ENCODE measurements around the gene RSPH6A. TPM values are rescaled to one million over a fixed set of nuclear protein-coding genes. Genes with fewer than 3 reads are reported as not detected.

The RSPH6A gene
- total RNA-seq, 4 donors from 2014 or later: not detected

- intact Hi-C loops (cut with DNase I; ENCODE audit: low total_unique reads): no loop called here
Measured at GRCh38 chr19:45765702-45766295, 49.3 kb downstream of the RSPH6A start.

GRCh38 chr19:45764945-45765701, 50.0 kb downstream of the RSPH6A start:
- WGBS, 2 donors: 58 to 65% methylated on average over 20 of the region's 21 CpGs
- TF ChIP-seq CTCF (IDR thresholded peaks at IDR 0.05): no peak
- no peak for TF ChIP-seq POLR2A (IDR thresholded peaks at IDR 0.05)
- peak in 1 of 2 donors; percentile 81 for DNase-seq (ENCODE audit: low spot score in 2 of 2)
- no peak overlapping the region for H3K4me3 ChIP-seq (ENCODE audit: low read depth, poor library complexity, severe bottlenecking)
- intact Hi-C loops (cut with DNase I; ENCODE audit: low total_unique reads): no loop called here

More at GRCh38 chr19:45765702-45766295, 49.3 kb downstream of the RSPH6A start:
- WGBS, 2 donors: 74 to 75% methylated on average over 18 to 20 of the region's 23 CpGs
- peak in 1 of 2 donors; percentile 86 for DNase-seq (ENCODE audit: low spot score in 2 of 2)
- TF ChIP-seq CTCF (IDR thresholded peaks at IDR 0.05): no peak
- TF ChIP-seq POLR2A (IDR thresholded peaks at IDR 0.05): no peak
- no peak overlapping the region for H3K4me3 ChIP-seq (ENCODE audit: low read depth, poor library complexity, severe bottlenecking)

- no peak overlapping the region for H3K4me3 ChIP-seq (ENCODE audit: low read depth, poor library complexity, severe bottlenecking)
- TF ChIP-seq CTCF (IDR thresholded peaks at IDR 0.05) (no peak), POLR2A (IDR thresholded peaks at IDR 0.05) (no peak)
- no peak for DNase-seq (ENCODE audit: low spot score in 2 of 2)
- intact Hi-C loops (cut with DNase I; ENCODE audit: low total_unique reads): no loop called here
- 58 to 73% methylated on average over 6 of the region's 6 CpGs for WGBS, 2 donors
Measured at GRCh38 chr19:45764475-45764874, 50.6 kb downstream of the RSPH6A start.

DNA sequence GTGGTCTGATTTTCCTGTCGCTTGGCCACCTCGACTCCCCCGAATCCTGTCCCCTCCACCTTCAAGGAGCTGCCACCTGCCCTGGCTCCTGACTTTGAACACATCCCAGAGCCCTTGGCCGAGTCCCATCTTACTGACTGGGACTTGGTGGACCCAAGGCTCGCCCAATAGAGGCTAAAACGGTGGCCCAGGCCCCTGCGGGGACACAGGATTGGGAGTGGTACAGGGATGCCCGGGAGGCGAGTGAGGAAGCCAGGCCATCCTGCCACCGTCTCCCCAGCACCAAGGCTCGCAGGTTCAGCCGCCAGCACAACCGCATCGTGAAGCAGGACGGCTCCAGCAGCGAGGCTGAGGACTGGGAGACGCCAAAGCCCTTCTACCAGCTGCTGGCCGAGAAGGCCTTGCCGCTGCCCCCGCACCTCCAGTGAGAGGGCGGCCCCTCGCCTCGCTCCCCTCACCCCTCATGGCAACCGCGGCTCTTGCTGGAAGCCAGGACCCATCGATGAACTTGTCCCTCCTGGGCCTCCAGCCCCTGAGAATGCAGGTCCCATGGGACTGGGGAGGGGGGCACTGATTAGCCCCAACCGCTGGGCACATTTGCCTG, 51.3 kb downstream of the RSPH6A start:
- DNase-seq (ENCODE audit: low spot score in 2 of 2): peak in 1 of 2 donors; percentile 81
- intact Hi-C loops (cut with DNase I; ENCODE audit: low total_unique reads): no loop called here
- no peak for TF ChIP-seq CTCF (IDR thresholded peaks at IDR 0.05)
- no peak for TF ChIP-seq POLR2A (IDR thresholded peaks at IDR 0.05)
- no peak overlapping the region for H3K4me3 ChIP-seq (ENCODE audit: low read depth, poor library complexity, severe bottlenecking)
- 52 to 58% methylated on average over 21 of the region's 27 CpGs for WGBS, 2 donors

- 73 to 85% methylated on average over 13 to 15 of the region's 15 CpGs for WGBS, 2 donors
- intact Hi-C loops (cut with DNase I; ENCODE audit: low total_unique reads): no loop called here
Measured at GRCh38 chr19:45762870-45763631, 52.1 kb downstream of the RSPH6A start.

More at GRCh38 chr19:45762870-45763631, 52.1 kb downstream of the RSPH6A start:
- no peak for DNase-seq (ENCODE audit: low spot score in 2 of 2)
- no peak for TF ChIP-seq CTCF (IDR thresholded peaks at IDR 0.05)
- no peak for TF ChIP-seq POLR2A (IDR thresholded peaks at IDR 0.05)
- H3K4me3 ChIP-seq (ENCODE audit: low read depth, poor library complexity, severe bottlenecking): no peak overlapping the region

Measured in lower leg skin (tissue), 4 donors.